D721Med (cell line): ENCODE measurements around the gene HELZ.
"Not testable (repeated sequence)": the region's sequence is repeated elsewhere in the genome, so short reads cannot be mapped to it uniquely, and the experiment has no call there.

ENCODE experiments used
- DNase-seq: peaks from one replicate; pipeline ENCODE4 v3.0.0; 2011; ENCODE audit warnings: low spot score; ENCODE audit not compliant: insufficient read length
- FAIRE-seq: peaks from 2 replicates; lab custom pipeline; 2011; peaks lifted over from hg19 to GRCh38; lab: Jason Lieb, UNC
- TF ChIP-seq, protein P1 (sequence below): IDR thresholded peaks from 2 replicates; pipeline ENCODE4 v1.5.1; 2012; ENCODE audit warnings: mild to moderate bottlenecking, control low read depth; ENCODE audit not compliant: insufficient read depth; ENCODE audit errors: missing control alignments

Gene HELZ

DNA sequence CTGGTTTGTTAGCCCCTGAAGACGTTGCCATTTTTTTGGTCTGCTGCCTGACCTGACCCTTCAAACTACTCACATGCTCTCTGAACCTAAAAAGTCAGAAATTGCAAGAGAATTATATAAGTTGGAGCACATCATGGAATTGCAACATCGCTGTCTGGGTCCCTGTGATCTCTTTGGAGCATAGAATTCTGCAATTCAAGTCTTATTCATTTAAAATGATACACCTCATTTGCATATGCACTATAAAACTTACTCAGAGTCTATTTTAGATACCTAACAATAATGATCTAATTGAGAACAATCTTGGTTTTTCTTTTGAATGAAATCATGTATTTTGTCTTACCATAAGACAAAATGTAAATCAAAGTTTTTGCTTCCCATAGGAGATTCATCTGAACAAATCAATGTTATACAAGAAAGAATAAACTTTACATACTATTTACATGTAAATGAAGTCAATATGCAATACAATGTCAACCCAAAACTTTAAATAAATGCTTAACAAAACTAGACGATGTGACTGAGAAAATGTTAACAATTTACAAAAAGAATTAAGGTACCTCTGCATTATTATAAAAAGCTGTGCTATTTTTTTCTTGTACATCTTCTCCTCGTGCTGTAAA is 99.7 kb downstream of the HELZ start:
- TF ChIP-seq, protein P1, sequence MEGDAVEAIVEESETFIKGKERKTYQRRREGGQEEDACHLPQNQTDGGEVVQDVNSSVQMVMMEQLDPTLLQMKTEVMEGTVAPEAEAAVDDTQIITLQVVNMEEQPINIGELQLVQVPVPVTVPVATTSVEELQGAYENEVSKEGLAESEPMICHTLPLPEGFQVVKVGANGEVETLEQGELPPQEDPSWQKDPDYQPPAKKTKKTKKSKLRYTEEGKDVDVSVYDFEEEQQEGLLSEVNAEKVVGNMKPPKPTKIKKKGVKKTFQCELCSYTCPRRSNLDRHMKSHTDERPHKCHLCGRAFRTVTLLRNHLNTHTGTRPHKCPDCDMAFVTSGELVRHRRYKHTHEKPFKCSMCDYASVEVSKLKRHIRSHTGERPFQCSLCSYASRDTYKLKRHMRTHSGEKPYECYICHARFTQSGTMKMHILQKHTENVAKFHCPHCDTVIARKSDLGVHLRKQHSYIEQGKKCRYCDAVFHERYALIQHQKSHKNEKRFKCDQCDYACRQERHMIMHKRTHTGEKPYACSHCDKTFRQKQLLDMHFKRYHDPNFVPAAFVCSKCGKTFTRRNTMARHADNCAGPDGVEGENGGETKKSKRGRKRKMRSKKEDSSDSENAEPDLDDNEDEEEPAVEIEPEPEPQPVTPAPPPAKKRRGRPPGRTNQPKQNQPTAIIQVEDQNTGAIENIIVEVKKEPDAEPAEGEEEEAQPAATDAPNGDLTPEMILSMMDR: no peak
- no peak for FAIRE-seq

DNA sequence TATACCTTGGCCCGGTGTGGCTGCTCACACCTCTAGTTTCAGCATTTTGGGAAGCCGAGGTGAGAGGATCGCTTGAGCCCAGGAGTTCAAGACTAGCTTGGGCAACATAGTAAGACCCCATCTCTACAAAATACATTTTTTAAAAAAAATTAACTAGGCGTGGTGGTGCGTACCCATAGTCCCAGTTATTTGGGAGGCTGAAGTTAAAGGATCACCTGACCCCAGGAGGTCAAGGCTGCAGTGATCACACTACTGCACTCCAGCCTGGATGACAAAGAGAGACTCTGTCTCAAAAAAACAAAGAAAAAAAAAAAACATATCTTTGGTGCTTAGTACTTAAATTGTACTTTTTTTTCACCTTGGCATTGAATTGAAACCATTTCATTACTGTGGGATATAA is 101.7 kb downstream of the HELZ start:
- TF ChIP-seq, protein P1: no peak
- no peak for DNase-seq
- FAIRE-seq: no peak

More for the DNA sequence above, 99.7 kb downstream of the HELZ start:
- no peak for DNase-seq

DNA sequence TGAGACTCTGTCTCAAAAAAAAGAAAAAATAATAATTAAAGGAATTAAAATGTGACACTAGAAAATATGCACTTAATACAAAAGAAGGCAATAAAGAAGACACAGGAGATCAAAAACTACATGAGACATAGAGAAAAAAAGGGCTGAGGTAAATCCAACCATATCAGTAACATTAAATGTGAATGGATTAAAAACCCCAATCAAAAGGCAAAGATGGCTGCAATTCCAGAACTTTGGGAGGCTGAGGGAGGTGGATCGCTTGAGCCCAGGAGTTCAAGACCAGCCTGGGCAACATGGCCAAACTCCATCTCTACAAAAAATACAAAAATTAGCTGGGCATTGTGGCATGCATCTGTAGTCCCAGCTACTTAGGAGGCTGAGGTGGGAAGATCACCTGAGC is 103.0 kb downstream of the HELZ start:
- FAIRE-seq, DNase-seq: not testable (repeated sequence)

DNA sequence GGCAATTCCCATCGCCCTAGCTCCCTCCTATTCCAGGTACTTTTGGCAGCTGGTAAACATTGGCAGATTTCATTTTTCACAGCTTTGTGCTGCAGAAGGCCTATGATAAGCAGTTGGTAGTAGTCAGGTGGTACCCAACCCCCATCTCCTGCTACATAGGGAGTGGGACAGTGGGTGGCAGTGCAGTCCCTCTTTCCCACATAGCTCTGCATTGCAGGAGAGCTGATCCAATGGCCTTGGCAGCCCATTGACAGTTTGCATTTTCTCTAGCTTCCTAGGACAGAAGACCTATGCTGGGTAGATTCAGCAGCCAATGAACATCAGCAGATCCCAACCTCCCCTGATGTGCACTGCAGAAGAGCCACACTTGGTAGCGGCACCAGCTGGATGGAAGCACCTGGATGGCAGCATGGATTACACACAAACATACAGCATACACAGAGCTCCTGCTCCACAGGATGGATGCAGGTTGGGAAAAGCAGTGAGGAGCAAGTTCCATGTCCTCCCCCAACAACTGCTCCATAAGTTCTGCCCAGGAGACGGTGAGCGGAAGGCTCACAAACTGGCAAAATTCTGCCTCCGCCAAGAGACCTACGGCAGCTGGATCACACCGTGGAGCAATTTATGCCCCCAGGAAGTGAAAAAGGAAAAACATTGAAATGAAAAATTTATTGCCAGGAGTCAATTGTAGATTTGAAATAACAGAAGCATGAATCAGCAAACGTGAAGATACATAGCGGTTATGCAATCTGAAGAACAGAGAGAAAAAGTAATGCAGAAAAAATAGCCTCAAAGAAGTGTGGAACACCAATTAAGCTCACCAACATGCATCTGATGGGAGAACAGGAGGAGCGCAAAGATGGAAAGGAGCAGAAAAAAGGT is 105.0 kb downstream of the HELZ start:
- no peak for DNase-seq
- FAIRE-seq: no peak
- TF ChIP-seq, protein P1: no peak

DNA sequence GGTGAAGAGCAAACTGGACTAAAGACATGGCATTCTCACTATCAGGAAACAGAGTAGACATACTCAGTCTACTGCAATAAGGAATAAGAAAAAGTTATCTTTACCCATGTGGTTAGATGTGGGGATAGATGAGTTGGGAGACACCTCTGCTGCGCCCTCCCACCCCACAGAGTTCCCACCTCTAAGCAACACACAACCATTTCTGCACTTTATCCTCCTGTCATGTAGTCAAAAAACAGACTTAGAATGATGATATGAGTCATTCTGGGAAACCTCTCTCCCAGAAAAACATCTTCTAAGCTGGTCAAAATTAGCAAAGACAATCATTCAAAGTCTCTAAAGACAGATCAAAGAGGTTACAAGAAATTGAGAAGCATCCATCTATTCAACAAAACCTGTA is 105.7 kb downstream of the HELZ start:
- no peak for FAIRE-seq
- TF ChIP-seq, protein P1: no peak
- DNase-seq: no peak

DNA sequence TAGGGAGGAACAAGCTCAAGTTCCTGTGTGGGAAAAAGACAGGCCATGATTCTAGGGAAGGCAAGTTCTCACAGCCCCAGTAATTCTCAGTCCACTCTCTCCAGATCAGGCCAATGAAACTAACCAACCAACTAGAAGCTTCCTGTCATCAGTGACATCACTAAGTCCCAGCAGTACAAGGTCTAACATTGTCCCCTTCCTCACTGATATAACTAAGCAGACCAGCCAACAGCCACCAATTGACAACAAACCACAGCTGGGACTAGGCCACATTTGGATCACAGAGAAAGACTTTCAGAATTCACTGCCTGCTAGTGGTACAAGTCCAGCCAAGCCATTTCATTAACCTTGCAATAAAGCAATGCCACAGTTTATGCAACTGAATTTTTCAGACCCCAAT is 106.6 kb downstream of the HELZ start:
- DNase-seq (no peak), FAIRE-seq (no peak)
- TF ChIP-seq, protein P1: no peak

DNA sequence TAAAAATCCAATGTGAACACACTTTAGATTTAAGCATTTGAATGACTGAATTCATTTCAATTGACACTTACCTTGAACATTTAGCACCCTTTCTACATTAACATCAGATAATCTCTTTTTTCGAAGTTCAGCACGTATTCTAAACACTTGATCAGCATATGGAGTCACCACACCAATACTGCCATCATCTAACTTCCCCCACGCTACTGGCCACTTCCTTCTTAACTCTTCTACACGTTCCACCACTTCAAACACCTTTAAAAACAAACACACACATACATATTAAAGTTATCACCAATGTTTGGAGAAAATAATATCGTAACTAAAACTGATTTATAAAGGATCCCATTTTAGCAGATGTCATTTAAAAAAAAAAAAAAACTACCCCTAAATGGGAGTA is 107.1 kb downstream of the HELZ start:
- DNase-seq (no peak), FAIRE-seq (no peak)
- TF ChIP-seq, protein P1: no peak
